COR-L47 (cell line): Measurements from ENCODE around the gene FGD5.

Source experiments
- DNase-seq: peaks from one replicate; lab custom pipeline; 2025; lab: John Stamatoyannopoulos, UW

FGD5 gene

GRCh38 chr3:14907043-14907966 lies 88.5 kb downstream of the FGD5 start:
- no peak for DNase-seq

- DNase-seq, result no peak
Measured at GRCh38 chr3:14909250-14909649, 90.5 kb downstream of the FGD5 start.

GRCh38 chr3:14911651-14912050 lies 92.9 kb downstream of the FGD5 start:
- DNase-seq, result no peak

- no peak for DNase-seq
Measured at GRCh38 chr3:14913071-14913925, 94.5 kb downstream of the FGD5 start.

GRCh38 chr3:14913926-14914778 lies 95.4 kb downstream of the FGD5 start:
- no peak for DNase-seq

GRCh38 chr3:14914779-14915117 lies 96.0 kb downstream of the FGD5 start:
- no peak for DNase-seq

GRCh38 chr3:14915636-14916222 lies 97.0 kb downstream of the FGD5 start:
- DNase-seq, result no peak

GRCh38 chr3:14918356-14918860 lies 99.6 kb downstream of the FGD5 start:
- no peak for DNase-seq

- DNase-seq, result no peak
Measured at GRCh38 chr3:14920536-14920935, 101.8 kb downstream of the FGD5 start.

GRCh38 chr3:14921034-14921616 lies 102.4 kb downstream of the FGD5 start:
- DNase-seq, result peak; percentile 63

- DNase-seq, result no peak
Measured at GRCh38 chr3:14921811-14922705, 103.3 kb downstream of the FGD5 start.

GRCh38 chr3:14922863-14923262 lies 104.1 kb downstream of the FGD5 start:
- DNase-seq, result no peak

GRCh38 chr3:14923476-14923875 lies 104.7 kb downstream of the FGD5 start:
- no peak for DNase-seq

- DNase-seq, result peak; percentile 28
Measured at GRCh38 chr3:14925729-14926591, 107.2 kb downstream of the FGD5 start.

- DNase-seq, result no peak
Measured at GRCh38 chr3:14926592-14926991, 107.8 kb downstream of the FGD5 start.

- no peak for DNase-seq
Measured at GRCh38 chr3:14927308-14927707, 108.5 kb downstream of the FGD5 start.

GRCh38 chr3:14929310-14930074 lies 110.7 kb downstream of the FGD5 start:
- DNase-seq, result no peak

- DNase-seq, result no peak
Measured at GRCh38 chr3:14933820-14934425, 115.2 kb downstream of the FGD5 start.
